GM12892 (cell line): ENCODE data around the gene LMF1.

Source experiments
- POLR2A ChIP-seq: IDR thresholded peaks from 2 replicates; pipeline ENCODE4 v1.6.1; 2011; ENCODE audit warnings: low read depth, low read length, control low read depth
- POLR2AphosphoS5 ChIP-seq: IDR thresholded peaks from 2 replicates; pipeline ENCODE4 v1.6.1; 2011; ENCODE audit warnings: low read depth, low read length, control low read depth
- TAF1 ChIP-seq: IDR thresholded peaks from 2 replicates; pipeline ENCODE4 v1.6.1; 2011; ENCODE audit warnings: low read depth, mild to moderate bottlenecking, control low read depth, low read length, borderline replicate concordance

GRCh38 chr16:947255-947921, 23.4 kb downstream of the LMF1 start:
- TF ChIP-seq POLR2AphosphoS5 (no peak), TAF1 (no peak), POLR2A (no peak)
